T-helper 17 cell (primary cell): ENCODE results near the gene PDHX. TPM values are rescaled to one million over a fixed set of nuclear protein-coding genes. Genes with fewer than 3 reads are reported as not detected.
A peak's percentile ranks its signal among the peaks of the same experiment; 100 is the strongest.

Experiments
- ATAC-seq: fragments of 150-1000 bp; cut with Tn5 transposase; 2 replicates; pipeline ENCODE4 v1.10.0; 2021; ENCODE audit warnings: mild to moderate bottlenecking, moderate library complexity
- DNase-seq, 3 donors: peaks; one replicate each; pipeline versions ENCODE4 v3.0.0 to v3.0.0-alpha.2; 2020 to 2021
- H3K9me3 ChIP-seq: one replicate; pipeline ENCODE4 v1.7.0; 2013; ENCODE audit warnings: low read length, mild to moderate bottlenecking; ENCODE audit not compliant: control insufficient read depth, poor library complexity, severe bottlenecking
- H3K27ac Mint-ChIP-seq: one replicate; pipeline ENCODE4 v1.8.0; 2022; ENCODE audit warnings: mild to moderate bottlenecking, moderate library complexity, mixed read lengths
- H3K27me3 Mint-ChIP-seq: one replicate; pipeline ENCODE4 v1.8.0; 2022; ENCODE audit warnings: mixed read lengths
- H3K36me3 Mint-ChIP-seq: one replicate; pipeline ENCODE4 v1.8.0; 2022; ENCODE audit warnings: low read depth, mixed read lengths
- H3K4me1 Mint-ChIP-seq: one replicate; pipeline ENCODE4 v1.8.0; 2022; ENCODE audit warnings: mild to moderate bottlenecking, mixed read lengths
- H3K4me3 Mint-ChIP-seq: one replicate; pipeline ENCODE4 v1.8.0; 2022; ENCODE audit warnings: mild to moderate bottlenecking, moderate library complexity, mixed read lengths
- total RNA-seq, 4 donors: library from RNA in 2 of 4; stranded (reverse) in 2 of 4; gene quantifications; one replicate each; pipeline ENCODE4 v1.2.3 and lab custom pipeline; 2022 to 2026

Gene PDHX
- total RNA-seq, 2 donors from 2014 or later, result 16.0 to 20.8 TPM

DNA sequence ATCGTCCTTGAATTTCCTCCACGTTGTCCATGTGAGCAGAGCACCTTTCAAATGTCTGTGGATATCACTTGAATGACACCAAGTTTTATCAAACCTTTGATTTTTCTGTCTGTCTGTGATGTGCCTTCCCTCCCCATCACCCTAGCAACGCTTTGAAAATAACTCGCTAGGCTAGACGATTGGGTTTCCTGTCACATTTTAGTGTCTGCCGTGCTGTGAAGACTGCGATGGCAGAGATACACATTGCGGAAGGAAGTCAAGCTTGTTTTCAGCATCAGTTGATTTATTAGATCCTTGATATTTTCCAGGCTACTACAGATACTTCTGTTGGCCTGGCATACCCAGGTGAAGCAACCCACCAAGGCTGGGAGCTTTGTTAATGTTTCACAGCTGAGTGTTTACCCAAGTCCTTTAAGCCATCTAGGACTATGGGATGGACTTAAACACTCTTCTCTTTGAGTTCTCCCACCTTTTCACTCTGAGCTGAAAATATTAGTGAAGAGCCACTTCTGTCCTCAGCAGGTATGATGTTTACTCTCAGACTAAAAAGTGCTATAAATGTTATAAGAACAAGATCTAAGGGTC, 128.9 kb downstream of the PDHX start:
- DNase-seq (peak; percentile 41 to 69 (median 64)), ATAC-seq (peak; percentile 73)
- H3K36me3 Mint-ChIP-seq, result no peaks in the 10 kb centered on the region
- peaks cover 60% of the 10 kb centered on the region for H3K4me1 Mint-ChIP-seq
- no peaks in the 10 kb centered on the region for H3K27me3 Mint-ChIP-seq
- peak overlapping the region; percentile 98 for H3K27ac Mint-ChIP-seq
- no peaks in the 10 kb centered on the region for H3K9me3 ChIP-seq
- peak overlapping the region; percentile 82 for H3K4me3 Mint-ChIP-seq

Other genes starting within 250 kb of the PDHX start
- gene APIP, start 239 bp upstream of the PDHX start, total RNA-seq, result 1 to 10 TPM; 6.4 to 8.4 TPM
- gene CD44, start 222.6 kb downstream of the PDHX start, total RNA-seq, result 1,000 to 10,000 TPM; 1,118 to 1,497 TPM